ENCODE data around the gene SNAI3.

SNAI3 gene

GRCh38 chr16:88692861-88693260, 6.6 kb upstream of the SNAI3 start:
- Histone ChIP-seq H3K9me2 (replicated peaks; ENCODE audit: insufficient read depth, low read length) (no peaks in the 10 kb centered on the region), H3K79me2 (ENCODE audit: insufficient read depth, low read length) (no peaks in the 10 kb centered on the region), H3K4me2 (ENCODE audit: low read depth, low read length, poor library complexity, severe bottlenecking) (no peak overlapping the region), H3K4me3 (ENCODE audit: insufficient read depth, low read length, poor library complexity, severe bottlenecking) (no peak overlapping the region), H3K27ac (ENCODE audit: low read depth, low read length) (no peak overlapping the region), H2AFZ (ENCODE audit: low read depth, low read length, severe bottlenecking) (no peak overlapping the region), H3K9me3 (ENCODE audit: insufficient read depth, low read length) (no peaks in the 10 kb centered on the region), H3K9ac (ENCODE audit: low read length) (no peak overlapping the region), H3F3A (ENCODE audit: insufficient read depth) (no peaks in the 10 kb centered on the region), H3K27me3 (ENCODE audit: low read length) (no peaks in the 10 kb centered on the region), H4K20me1 (ENCODE audit: low read depth, low read length) (no peaks in the 10 kb centered on the region), H3K36me3 (ENCODE audit: low read length) (no peaks in the 10 kb centered on the region)
- TF ChIP-seq CTCF (IDR thresholded peaks at IDR 0.05; ENCODE audit: insufficient read depth, low read length, poor library complexity, severe bottlenecking) = no peak
- TF ChIP-seq EZH2phosphoT487 (conservative IDR thresholded peaks at IDR 0.05; ENCODE audit: low read length) = no peak

GRCh38 chr16:88691924-88692560, 5.7 kb upstream of the SNAI3 start:
- H3K27ac ChIP-seq (ENCODE audit: low read depth, low read length) = no peak overlapping the region
- H3K9me3 ChIP-seq (ENCODE audit: insufficient read depth, low read length) = no peaks in the 10 kb centered on the region
- no peak for TF ChIP-seq CTCF (IDR thresholded peaks at IDR 0.05; ENCODE audit: insufficient read depth, low read length, poor library complexity, severe bottlenecking)
- TF ChIP-seq EZH2phosphoT487 (conservative IDR thresholded peaks at IDR 0.05; ENCODE audit: low read length) = no peak
- no peak overlapping the region for H3K4me3 ChIP-seq (ENCODE audit: insufficient read depth, low read length, poor library complexity, severe bottlenecking)
- H3K79me2 ChIP-seq (ENCODE audit: insufficient read depth, low read length) = no peaks in the 10 kb centered on the region
- H3K4me2 ChIP-seq (ENCODE audit: low read depth, low read length, poor library complexity, severe bottlenecking) = no peak overlapping the region
- no peaks in the 10 kb centered on the region for H3K9me2 ChIP-seq (replicated peaks; ENCODE audit: insufficient read depth, low read length)
- no peak overlapping the region for H3K9ac ChIP-seq (ENCODE audit: low read length)
- H2AFZ ChIP-seq (ENCODE audit: low read depth, low read length, severe bottlenecking) = no peak overlapping the region
- no peaks in the 10 kb centered on the region for H4K20me1 ChIP-seq (ENCODE audit: low read depth, low read length)
- H3K36me3 ChIP-seq (ENCODE audit: low read length) = no peaks in the 10 kb centered on the region
- H3K27me3 ChIP-seq (ENCODE audit: low read length) = no peaks in the 10 kb centered on the region
- no peaks in the 10 kb centered on the region for H3F3A ChIP-seq (ENCODE audit: insufficient read depth)

- H3K4me3 ChIP-seq (ENCODE audit: insufficient read depth, low read length, poor library complexity, severe bottlenecking) = no peak overlapping the region
- no peaks in the 10 kb centered on the region for H3K36me3 ChIP-seq (ENCODE audit: low read length)
- H3F3A ChIP-seq (ENCODE audit: insufficient read depth) = no peaks in the 10 kb centered on the region
- no peaks in the 10 kb centered on the region for H3K27me3 ChIP-seq (ENCODE audit: low read length)
- H3K4me2 ChIP-seq (ENCODE audit: low read depth, low read length, poor library complexity, severe bottlenecking) = no peak overlapping the region
- no peak overlapping the region for H3K9ac ChIP-seq (ENCODE audit: low read length)
- no peaks in the 10 kb centered on the region for H3K9me2 ChIP-seq (replicated peaks; ENCODE audit: insufficient read depth, low read length)
- H3K9me3 ChIP-seq (ENCODE audit: insufficient read depth, low read length) = no peaks in the 10 kb centered on the region
- no peak overlapping the region for H2AFZ ChIP-seq (ENCODE audit: low read depth, low read length, severe bottlenecking)
- H3K27ac ChIP-seq (ENCODE audit: low read depth, low read length) = no peak overlapping the region
- H4K20me1 ChIP-seq (ENCODE audit: low read depth, low read length) = no peaks in the 10 kb centered on the region
- H3K79me2 ChIP-seq (ENCODE audit: insufficient read depth, low read length) = no peaks in the 10 kb centered on the region
- TF ChIP-seq EZH2phosphoT487 (conservative IDR thresholded peaks at IDR 0.05; ENCODE audit: low read length) = no peak
- TF ChIP-seq CTCF (IDR thresholded peaks at IDR 0.05; ENCODE audit: insufficient read depth, low read length, poor library complexity, severe bottlenecking) = no peak
Observed at GRCh38 chr16:88691129-88691813, 5.0 kb upstream of the SNAI3 start.

Measured in SU-DHL-6 (cell line).